Keratinocyte (primary cell): ENCODE results near the gene MED27. TPM values are rescaled to one million over a fixed set of nuclear protein-coding genes. Genes with fewer than 3 reads are reported as not detected.

Source experiments
- DNase-seq: peaks from one replicate; pipeline ENCODE4 v3.0.0-alpha.2; 2011; ENCODE audit warnings: low read depth, missing footprints, low spot score
- FAIRE-seq: peaks from 2 replicates; lab custom pipeline; 2011; peaks lifted over from hg19 to GRCh38; lab: Jason Lieb, UNC
- H2AFZ ChIP-seq: 2 replicates; pipeline ENCODE4 v1.6.0; 2012; ENCODE audit warnings: low read length, control low read depth, inconsistent platforms; ENCODE audit not compliant: control insufficient read depth
- H3K27ac ChIP-seq: 2 replicates; pipeline ENCODE4 v1.5.1; 2011; ENCODE audit warnings: low read length; ENCODE audit not compliant: control insufficient read depth, insufficient read depth
- H3K27me3 ChIP-seq: 3 replicates; pipeline ENCODE4 v1.6.0; 2011; ENCODE audit warnings: low read length; ENCODE audit not compliant: control insufficient read depth, insufficient read depth; ENCODE audit errors: extremely low read depth
- H3K36me3 ChIP-seq, 2 experiments: 2 replicates in 1 of 2; 3 replicates in 1 of 2; pipeline ENCODE4 v1.5.1; 2011; ENCODE audit warnings: low read length in 2 of 2, mild to moderate bottlenecking in 1 of 2; ENCODE audit not compliant: control insufficient read depth in 2 of 2, insufficient read depth in 2 of 2; ENCODE audit errors: extremely low read depth in 1 of 2
- H3K4me1 ChIP-seq: 3 replicates; pipeline ENCODE4 v1.5.1; 2011; ENCODE audit warnings: low read length; ENCODE audit not compliant: control insufficient read depth, insufficient read depth; ENCODE audit errors: extremely low read depth
- H3K4me2 ChIP-seq: 3 replicates; pipeline ENCODE4 v1.6.0; 2011; ENCODE audit warnings: low read depth, low read length; ENCODE audit not compliant: control insufficient read depth, insufficient read depth; ENCODE audit errors: extremely low read depth
- H3K4me3 ChIP-seq, 3 experiments: fragments of 200-600 bp in 1 of 3; sonication (generic) in 1 of 3; 2 replicates in 2 of 3; 3 replicates in 1 of 3; pipeline ENCODE4 v1.5.1; 2011 to 2016; ENCODE audit warnings: low read length in 3 of 3, mild to moderate bottlenecking in 3 of 3, control low read depth in 2 of 3, inconsistent platforms in 1 of 3, low read depth in 1 of 3, mixed read lengths in 1 of 3, mixed run types in 1 of 3, moderate library complexity in 1 of 3; ENCODE audit not compliant: control insufficient read depth in 2 of 3, insufficient read depth in 2 of 3; ENCODE audit errors: extremely low read depth in 1 of 3
- H3K79me2 ChIP-seq: 2 replicates; pipeline ENCODE4 v1.6.0; 2012; ENCODE audit warnings: low read length; ENCODE audit not compliant: control insufficient read depth, insufficient read depth
- H3K9ac ChIP-seq: 3 replicates; pipeline ENCODE4 v1.6.0; 2011; ENCODE audit warnings: low read length; ENCODE audit not compliant: control insufficient read depth, insufficient read depth; ENCODE audit errors: extremely low read depth
- H3K9me1 ChIP-seq: 3 replicates; pipeline ENCODE4 v1.6.0; 2011; ENCODE audit warnings: low read length; ENCODE audit not compliant: control insufficient read depth, insufficient read depth; ENCODE audit errors: extremely low read depth
- H3K9me3 ChIP-seq: 2 replicates; pipeline ENCODE4 v1.5.1; 2012; ENCODE audit warnings: low read depth, low read length; ENCODE audit not compliant: control insufficient read depth
- H4K20me1 ChIP-seq: 3 replicates; pipeline ENCODE4 v1.6.0; 2011; ENCODE audit warnings: low read length; ENCODE audit not compliant: control insufficient read depth, insufficient read depth; ENCODE audit errors: extremely low read depth
- CTCF ChIP-seq, 3 experiments: IDR thresholded peaks in 1 of 3; conservative IDR thresholded peaks in 1 of 3; optimal IDR thresholded peaks in 1 of 3; 2 replicates in 2 of 3; 3 replicates in 1 of 3; pipeline versions ENCODE3 to v1.5.1; 2011; ENCODE audit warnings: low read length in 3 of 3, mild to moderate bottlenecking in 3 of 3, moderate library complexity in 2 of 3, control low read depth in 1 of 3, inconsistent platforms in 1 of 3; ENCODE audit not compliant: insufficient read depth in 2 of 3; ENCODE audit errors: extremely low read depth in 1 of 3
- EZH2 ChIP-seq: IDR thresholded peaks from one replicate; pipeline ENCODE4 v1.6.1; 2012; ENCODE audit warnings: inconsistent platforms, mild to moderate bottlenecking, low read length, moderate library complexity
- dilution Hi-C: fragments of 300-500 bp; cut with MboI; formaldehyde crosslinking; loops from one replicate; pipeline ENCODE4 v1.7.0; 2020; ENCODE audit warnings: low sequenced_read_pairs; ENCODE audit not compliant: extremely low pct_ligation_motif_present
- polyA plus RNA-seq, 5 experiments: library from polyadenylated mRNA; depleted of rRNA in 3 of 5; stranded (reverse) in 3 of 5; stranded (forward) in 1 of 5; unstranded in 1 of 5; fragments of >200 nt; gene quantifications; 1 replicate in 1 of 5; 2 replicates in 3 of 5; 3 replicates in 1 of 5; pipeline versions ENCODE4 v1.2.1 to v1.2.3, GENCODE V29; 2011 to 2012; ENCODE audit warnings: missing spikeins in 2 of 5, low read depth in 1 of 5, low replicate concordance in 1 of 5

Gene MED27
- polyA plus RNA-seq, 1 donor (not counting 4 experiments of a cell fraction or from before 2014, with no cell fraction given) = 39.0 TPM

GRCh38 chr9:132099741-132100407, 20.2 kb upstream of the MED27 start:
- Histone ChIP-seq H3K27ac (no peak overlapping the region), H3K9ac (no peak overlapping the region), H3K36me3 (no peaks in the 10 kb centered on the region), H3K79me2 (no peaks in the 10 kb centered on the region), H2AFZ (no peak overlapping the region), H3K4me1 (peaks cover 1% of the 10 kb centered on the region), H3K9me3 (no peaks in the 10 kb centered on the region), H3K27me3 (peaks cover 13% of the 10 kb centered on the region), H4K20me1 (no peaks in the 10 kb centered on the region), H3K4me2 (no peak overlapping the region), H3K4me3 (no peak overlapping the region), H3K9me1 (no peaks in the 10 kb centered on the region)
- DNase-seq (no peak), FAIRE-seq (no peak)
- dilution Hi-C loops = no loop called here
- TF ChIP-seq EZH2 (no peak), CTCF (optimal IDR thresholded peaks at IDR 0.05 in 1 of 3, IDR thresholded peaks at IDR 0.05 in 1 of 3, conservative IDR thresholded peaks at IDR 0.05 in 1 of 3; ENCODE audit: extremely low read depth in 1 of 3, insufficient read depth in 2 of 3, low read length in 3 of 3) (no peak)

- H3K4me1 ChIP-seq = peaks cover 8% of the 10 kb centered on the region
- TF ChIP-seq CTCF (optimal IDR thresholded peaks at IDR 0.05 in 1 of 3, IDR thresholded peaks at IDR 0.05 in 1 of 3, conservative IDR thresholded peaks at IDR 0.05 in 1 of 3; ENCODE audit: extremely low read depth in 1 of 3, insufficient read depth in 2 of 3, low read length in 3 of 3) (no peak), EZH2 (no peak)
- peaks cover 13% of the 10 kb centered on the region for H3K27me3 ChIP-seq
- no peak overlapping the region for H3K4me2 ChIP-seq
- DNase-seq = no peak
- no peak overlapping the region for H2AFZ ChIP-seq
- no peaks in the 10 kb centered on the region for H3K36me3 ChIP-seq
- H3K9me3 ChIP-seq = no peaks in the 10 kb centered on the region
- no peaks in the 10 kb centered on the region for H3K79me2 ChIP-seq
- no peak overlapping the region for H3K4me3 ChIP-seq
- no peaks in the 10 kb centered on the region for H3K9me1 ChIP-seq
- FAIRE-seq = no peak
- dilution Hi-C loops = no loop called here
- no peak overlapping the region for H3K27ac ChIP-seq
- H4K20me1 ChIP-seq = no peaks in the 10 kb centered on the region
- H3K9ac ChIP-seq = no peak overlapping the region
Observed at GRCh38 chr9:132099167-132099566, 19.5 kb upstream of the MED27 start.
